AG10803 (cell line): ENCODE measurements around the gene IDUA.

Experiments
- DNase-seq: peaks from one replicate; pipeline ENCODE4 v3.0.0; 2010; ENCODE audit warnings: low read depth
- H3K4me3 ChIP-seq: 2 replicates; pipeline ENCODE4 v1.5.1; 2011; ENCODE audit warnings: mild to moderate bottlenecking, low read length, control low read depth
- TF ChIP-seq, protein P1 (sequence below): conservative IDR thresholded peaks from 2 replicates; pipeline ENCODE4 v1.5.1; 2011; ENCODE audit warnings: mild to moderate bottlenecking, low read length, control low read depth, inconsistent platforms

Gene IDUA

DNA sequence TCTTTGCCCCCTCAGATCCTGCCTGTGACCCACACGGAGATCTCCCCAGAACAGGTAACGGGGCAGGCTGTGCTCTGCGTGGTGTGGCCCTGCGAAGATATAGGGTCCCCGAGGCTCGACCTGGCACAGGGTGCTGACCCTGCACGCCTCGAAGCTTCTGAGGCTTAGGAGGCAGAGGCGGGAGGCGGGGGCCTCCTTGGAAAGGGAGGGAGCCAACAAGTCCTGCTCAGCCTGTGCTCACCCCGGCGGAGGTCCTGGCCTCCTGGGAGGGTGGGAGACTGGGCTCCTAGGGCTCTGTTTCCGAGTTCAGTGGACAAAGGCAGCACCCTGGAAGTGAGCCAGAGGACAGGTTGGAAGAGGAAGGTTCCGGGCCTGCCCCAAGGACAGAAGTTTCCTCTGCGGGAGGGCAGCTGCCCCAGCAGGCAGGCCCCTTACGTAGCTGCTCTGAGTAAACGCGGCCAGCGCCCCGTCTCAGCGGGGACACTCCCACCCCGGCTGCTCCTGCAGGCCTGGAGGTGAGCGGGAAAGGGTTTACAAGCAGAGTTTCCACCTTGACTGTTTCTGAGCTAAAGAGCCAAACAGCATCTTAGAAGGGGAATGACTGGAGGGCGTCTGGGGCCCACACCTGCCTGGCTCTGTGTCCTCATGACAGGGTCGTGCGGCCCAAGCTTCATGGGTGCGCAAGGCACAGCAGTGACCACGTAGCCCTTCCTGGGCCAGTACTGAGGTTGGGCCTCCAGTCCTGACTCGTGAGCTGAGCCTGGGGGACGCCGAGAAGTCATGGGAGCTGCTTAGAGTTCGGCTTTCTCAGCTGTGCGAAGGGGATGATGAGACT, 38.5 kb upstream of the IDUA start:
- no peak for DNase-seq
- TF ChIP-seq, protein P1, sequence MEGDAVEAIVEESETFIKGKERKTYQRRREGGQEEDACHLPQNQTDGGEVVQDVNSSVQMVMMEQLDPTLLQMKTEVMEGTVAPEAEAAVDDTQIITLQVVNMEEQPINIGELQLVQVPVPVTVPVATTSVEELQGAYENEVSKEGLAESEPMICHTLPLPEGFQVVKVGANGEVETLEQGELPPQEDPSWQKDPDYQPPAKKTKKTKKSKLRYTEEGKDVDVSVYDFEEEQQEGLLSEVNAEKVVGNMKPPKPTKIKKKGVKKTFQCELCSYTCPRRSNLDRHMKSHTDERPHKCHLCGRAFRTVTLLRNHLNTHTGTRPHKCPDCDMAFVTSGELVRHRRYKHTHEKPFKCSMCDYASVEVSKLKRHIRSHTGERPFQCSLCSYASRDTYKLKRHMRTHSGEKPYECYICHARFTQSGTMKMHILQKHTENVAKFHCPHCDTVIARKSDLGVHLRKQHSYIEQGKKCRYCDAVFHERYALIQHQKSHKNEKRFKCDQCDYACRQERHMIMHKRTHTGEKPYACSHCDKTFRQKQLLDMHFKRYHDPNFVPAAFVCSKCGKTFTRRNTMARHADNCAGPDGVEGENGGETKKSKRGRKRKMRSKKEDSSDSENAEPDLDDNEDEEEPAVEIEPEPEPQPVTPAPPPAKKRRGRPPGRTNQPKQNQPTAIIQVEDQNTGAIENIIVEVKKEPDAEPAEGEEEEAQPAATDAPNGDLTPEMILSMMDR: no peak

GRCh38 chr4:948936-949300, 37.9 kb upstream of the IDUA start:
- no peak for DNase-seq
- TF ChIP-seq, protein P1: no peak
- H3K4me3 ChIP-seq: no peak overlapping the region

More for the DNA sequence above, 38.5 kb upstream of the IDUA start:
- no peak overlapping the region for H3K4me3 ChIP-seq

GRCh38 chr4:949656-950055, 37.2 kb upstream of the IDUA start:
- TF ChIP-seq, protein P1: no peak
- DNase-seq: no peak
- H3K4me3 ChIP-seq: no peak overlapping the region

DNA sequence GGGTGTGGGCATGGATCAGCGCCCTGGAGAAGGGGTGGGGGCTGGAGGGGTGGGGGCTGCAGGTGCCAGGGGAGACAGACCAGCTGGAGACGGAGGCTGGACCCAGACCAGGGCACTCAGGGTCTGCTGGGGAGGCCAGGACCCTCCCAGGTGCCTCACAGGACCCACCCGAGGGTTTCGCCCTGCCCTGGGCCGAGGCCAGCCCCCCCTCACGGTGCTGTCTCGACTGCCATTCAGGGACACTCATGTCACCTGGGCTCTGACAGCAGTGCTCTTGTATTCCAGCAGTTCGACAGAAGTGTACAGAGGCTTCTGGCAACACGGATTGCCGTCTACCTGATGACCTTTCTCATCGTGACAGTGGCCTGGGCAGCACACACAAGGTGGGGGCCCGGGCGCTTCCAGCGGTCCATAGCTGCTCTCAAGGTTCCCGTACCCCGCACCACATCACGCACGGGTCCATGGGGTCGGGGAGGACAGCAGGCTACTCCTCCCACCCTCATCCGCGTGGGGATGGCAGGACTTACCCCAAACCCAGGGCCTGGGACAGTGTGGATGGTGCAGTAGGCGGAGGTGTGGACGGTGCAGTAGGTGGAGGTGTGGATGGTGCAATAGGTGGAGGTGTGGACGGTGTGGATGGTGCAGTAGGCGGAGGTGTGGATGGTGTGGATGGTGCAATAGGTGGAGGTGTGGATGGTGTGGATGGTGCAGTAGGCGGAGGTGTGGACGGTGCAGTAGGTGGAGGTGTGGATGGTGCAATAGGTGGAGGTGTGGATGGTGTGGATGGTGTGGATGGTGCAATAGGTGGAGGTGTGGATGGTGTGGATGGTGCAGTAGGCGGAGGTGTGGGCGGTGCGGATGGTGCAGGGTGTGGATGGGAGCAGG, 36.5 kb upstream of the IDUA start:
- TF ChIP-seq, protein P1: no peak
- H3K4me3 ChIP-seq: no peak overlapping the region
- DNase-seq: no peak

DNA sequence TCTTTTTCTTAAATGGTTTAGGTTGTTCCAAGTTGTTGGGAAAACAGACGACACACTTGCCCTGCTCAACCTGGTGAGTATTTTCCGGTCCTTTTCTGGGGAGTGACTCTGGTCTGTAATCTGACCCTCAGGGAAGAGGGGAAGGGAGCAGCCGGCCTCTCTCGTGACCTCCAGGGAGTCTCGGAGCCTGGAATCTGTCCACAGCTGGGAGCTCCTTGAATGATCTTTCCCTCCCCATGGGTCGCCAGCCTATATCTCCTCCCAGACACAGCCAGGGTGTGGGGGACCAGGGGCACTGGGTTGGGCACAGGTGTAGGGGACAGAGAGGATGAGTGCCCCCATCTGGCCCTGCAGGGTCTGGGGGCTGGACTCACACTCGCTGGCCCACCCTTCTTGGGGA, 35.7 kb upstream of the IDUA start:
- DNase-seq: no peak
- H3K4me3 ChIP-seq: no peak overlapping the region
- TF ChIP-seq, protein P1: no peak

DNA sequence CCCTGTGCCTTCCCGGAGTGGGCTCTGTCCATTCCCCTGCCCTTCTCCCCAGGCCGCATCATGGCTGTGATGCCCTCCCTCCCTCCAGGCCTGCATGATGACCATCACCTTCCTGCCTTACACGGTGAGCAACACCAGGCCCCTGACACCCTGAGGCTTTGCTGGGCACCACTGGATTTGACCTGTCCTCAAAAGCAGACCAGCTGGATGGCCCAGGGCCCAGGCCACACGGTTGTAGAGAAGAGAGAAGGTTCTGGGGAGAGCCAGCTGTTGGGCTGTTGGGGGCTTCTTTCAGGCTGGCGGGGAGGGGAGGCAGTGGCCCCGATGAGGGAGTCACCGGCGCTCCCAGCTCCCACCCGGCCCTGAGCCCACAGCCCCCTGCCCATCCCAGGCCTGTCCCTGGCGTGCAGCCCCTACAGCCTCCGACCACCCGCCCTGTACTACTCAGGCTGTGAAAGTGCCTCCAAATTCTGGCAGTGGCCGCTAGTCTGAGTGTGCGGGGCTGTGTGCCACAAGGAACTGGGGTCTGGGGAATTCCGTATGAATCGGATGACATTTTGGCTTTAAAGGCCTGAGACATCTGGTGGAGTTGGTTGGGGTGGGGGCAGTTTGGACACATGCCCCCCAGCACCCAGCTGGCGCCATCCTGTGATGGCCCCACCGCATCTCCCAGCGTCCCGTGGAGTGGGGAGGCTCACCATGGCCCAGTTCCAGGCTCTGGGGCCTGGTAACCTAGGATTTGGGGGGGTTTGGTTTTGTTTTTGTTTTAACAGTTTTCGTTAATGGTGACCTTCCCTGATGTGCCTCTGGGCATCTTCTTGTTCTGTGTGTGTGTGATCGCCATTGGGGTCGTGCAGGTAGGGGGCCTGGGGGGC, 35.0 kb upstream of the IDUA start:
- H3K4me3 ChIP-seq: no peak overlapping the region
- TF ChIP-seq, protein P1: no peak
- no peak for DNase-seq
